WTC11 (cell line): ENCODE data around the gene TLE5.

Experiments used
- CREM ChIP-seq: sonication (generic); formaldehyde crosslinking; IDR thresholded peaks from 2 replicates; pipeline ENCODE4 v1.8.1; 2022; ENCODE audit warnings: mild to moderate bottlenecking, missing genetic modification reagents, moderate library complexity
- ERG ChIP-seq: fragments of 250-450 bp; sonication (Bioruptor Pico); IDR thresholded peaks from 2 replicates; pipeline ENCODE4 v1.8.0; 2021; ENCODE audit warnings: mild to moderate bottlenecking
- NFE2L1 ChIP-seq: sonication (generic); formaldehyde crosslinking; IDR thresholded peaks from 2 replicates; pipeline ENCODE4 v1.8.1; 2023; ENCODE audit warnings: missing genetic modification reagents
- SMAD3 ChIP-seq: sonication (generic); formaldehyde crosslinking; IDR thresholded peaks from 2 replicates; pipeline ENCODE4 v1.8.0; 2022; ENCODE audit warnings: missing genetic modification reagents, mild to moderate bottlenecking, borderline replicate concordance
- ZMAT4 ChIP-seq: fragments of 250-450 bp; sonication (Bioruptor Pico); IDR thresholded peaks from 2 replicates; pipeline ENCODE4 v1.9.0; 2021; ENCODE audit warnings: mild to moderate bottlenecking
- TF ChIP-seq, protein P1 (sequence below): fragments of 200-600 bp; IDR thresholded peaks from 2 replicates; pipeline ENCODE4 v1.8.0; 2022; ENCODE audit warnings: antibody characterized with exemption

GRCh38 chr19:3104708-3104983, 42.4 kb upstream of the TLE5 start:
- TF ChIP-seq, protein P1, sequence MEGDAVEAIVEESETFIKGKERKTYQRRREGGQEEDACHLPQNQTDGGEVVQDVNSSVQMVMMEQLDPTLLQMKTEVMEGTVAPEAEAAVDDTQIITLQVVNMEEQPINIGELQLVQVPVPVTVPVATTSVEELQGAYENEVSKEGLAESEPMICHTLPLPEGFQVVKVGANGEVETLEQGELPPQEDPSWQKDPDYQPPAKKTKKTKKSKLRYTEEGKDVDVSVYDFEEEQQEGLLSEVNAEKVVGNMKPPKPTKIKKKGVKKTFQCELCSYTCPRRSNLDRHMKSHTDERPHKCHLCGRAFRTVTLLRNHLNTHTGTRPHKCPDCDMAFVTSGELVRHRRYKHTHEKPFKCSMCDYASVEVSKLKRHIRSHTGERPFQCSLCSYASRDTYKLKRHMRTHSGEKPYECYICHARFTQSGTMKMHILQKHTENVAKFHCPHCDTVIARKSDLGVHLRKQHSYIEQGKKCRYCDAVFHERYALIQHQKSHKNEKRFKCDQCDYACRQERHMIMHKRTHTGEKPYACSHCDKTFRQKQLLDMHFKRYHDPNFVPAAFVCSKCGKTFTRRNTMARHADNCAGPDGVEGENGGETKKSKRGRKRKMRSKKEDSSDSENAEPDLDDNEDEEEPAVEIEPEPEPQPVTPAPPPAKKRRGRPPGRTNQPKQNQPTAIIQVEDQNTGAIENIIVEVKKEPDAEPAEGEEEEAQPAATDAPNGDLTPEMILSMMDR = no peak
- TF ChIP-seq ERG (CRISPR knock-in tag) = no peak
- TF ChIP-seq SMAD3 (CRISPR knock-in tag) = no peak
- no peak for TF ChIP-seq NFE2L1 (CRISPR knock-in tag)
- no peak for TF ChIP-seq CREM (CRISPR knock-in tag)
- no peak for TF ChIP-seq ZMAT4
